HS-27A (cell line): ENCODE measurements around the gene MAST2.
"Not testable (repeated sequence)": the region's sequence is repeated elsewhere in the genome, so short reads cannot be mapped to it uniquely, and the experiment has no call there.

Experiments used
- DNase-seq: peaks from one replicate; pipeline ENCODE4 v3.0.0-alpha.2; 2012; ENCODE audit warnings: low read depth, missing footprints

MAST2 gene

DNA sequence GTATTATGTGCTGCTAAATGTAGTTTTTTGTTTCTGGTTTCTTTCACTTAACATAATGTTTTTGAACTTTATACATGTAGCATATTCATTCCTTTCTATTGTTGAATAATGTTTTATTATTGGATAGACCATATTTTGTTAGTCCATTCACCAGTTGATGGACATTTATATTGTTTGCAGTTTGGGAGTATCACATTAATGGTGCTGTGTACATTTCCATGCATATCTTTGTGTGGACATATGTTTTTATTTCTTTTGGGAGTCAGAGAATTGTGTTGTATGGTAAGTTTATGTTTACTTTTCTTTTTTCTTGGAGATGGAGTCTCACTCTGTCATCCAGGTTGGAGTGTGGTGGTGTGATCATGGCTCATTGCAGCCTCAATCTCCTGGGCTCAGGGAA lies 134.6 kb downstream of the MAST2 start:
- DNase-seq: no peak

DNA sequence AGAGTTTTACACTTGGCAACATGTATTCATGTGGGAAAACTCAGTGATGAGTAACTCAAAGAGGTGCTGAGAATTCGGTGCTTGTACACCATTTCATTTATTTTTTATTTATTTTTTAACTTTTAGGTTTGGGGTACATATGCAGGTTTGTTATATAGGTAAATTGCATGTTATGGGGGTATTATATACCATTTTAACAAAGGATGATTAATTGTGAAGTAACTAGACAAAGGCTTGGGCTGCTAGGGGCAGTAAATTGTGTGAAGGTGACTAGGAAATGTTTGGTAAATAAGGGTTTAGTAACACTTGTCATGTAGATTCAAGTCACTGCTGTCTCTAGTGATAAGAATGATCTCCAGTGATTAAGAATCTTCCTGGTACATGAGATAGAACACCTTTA lies 139.0 kb downstream of the MAST2 start:
- no peak for DNase-seq

DNA sequence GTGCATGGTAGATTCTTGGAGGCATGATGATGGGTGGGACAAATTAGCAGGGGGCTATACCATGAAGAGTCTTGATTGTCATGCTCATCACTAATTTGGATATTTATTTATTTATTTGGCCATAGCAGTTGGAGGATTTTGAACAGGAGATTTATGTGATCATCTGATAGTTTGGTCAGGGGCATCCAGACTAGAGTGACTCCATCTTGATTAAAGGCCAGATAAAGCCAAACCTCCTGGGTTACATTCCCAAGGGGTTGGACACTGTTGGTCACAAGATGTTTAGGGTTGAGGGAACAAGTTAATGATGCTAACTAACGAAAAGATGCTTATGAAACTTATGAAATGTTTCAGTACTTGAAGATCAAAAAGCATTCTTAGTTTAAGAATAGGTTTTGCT lies 139.8 kb downstream of the MAST2 start:
- DNase-seq: no peak

DNA sequence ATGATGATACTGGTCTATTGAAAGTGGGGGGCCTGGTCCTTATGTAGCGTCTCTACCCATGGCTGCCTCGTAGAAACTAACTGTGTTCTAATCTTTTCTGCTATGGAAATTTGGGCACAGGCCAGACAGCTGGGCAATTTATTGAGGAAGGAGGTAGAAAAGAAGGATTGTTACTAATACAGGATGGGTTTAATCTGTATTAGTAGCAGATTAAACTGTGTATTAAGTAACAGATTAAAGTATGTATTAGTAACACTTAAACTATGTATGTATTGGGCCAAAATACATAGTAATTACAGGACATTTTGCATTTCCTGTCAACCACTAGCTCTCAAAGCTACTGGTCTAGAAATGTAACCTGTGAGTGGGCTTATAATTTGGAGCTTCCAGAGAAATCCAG lies 142.0 kb downstream of the MAST2 start:
- no peak for DNase-seq

DNA sequence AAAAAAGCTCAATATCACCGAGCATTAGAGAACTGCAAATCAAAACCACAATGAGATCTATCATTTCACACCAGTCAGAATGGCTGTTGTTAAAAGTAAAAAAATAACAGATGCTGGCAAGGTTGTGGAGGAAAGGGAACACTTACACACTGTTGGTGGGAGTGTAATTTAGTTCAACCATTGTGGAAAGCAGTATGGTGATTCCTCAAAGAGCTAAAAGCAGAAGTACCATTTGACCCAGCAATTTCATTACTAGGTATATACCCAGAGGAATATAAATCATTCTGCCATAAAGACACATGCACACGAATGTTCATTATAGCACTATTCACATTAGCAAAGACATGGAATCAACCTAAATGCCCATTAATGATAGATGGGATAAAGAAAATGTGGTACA lies 146.1 kb downstream of the MAST2 start:
- DNase-seq: not testable (repeated sequence)

DNA sequence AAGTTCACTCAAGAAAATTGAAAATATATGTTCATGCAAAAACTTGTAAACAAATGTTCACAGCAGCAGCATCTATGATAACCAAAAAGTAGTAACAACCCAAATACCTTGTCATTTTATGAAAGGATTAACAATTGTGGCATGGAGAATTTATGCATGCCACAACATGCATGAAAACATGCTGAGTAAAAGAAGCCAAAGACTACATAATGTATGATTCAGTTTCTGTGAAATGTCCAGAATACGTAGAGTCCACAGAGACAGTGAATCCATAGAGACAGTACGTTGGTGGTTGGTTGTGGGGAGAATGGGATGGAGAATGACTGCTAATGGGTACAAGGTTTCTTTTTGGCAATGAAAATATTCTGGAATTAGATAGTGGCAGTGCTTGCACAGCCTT lies 148.7 kb downstream of the MAST2 start:
- DNase-seq: no peak

DNA sequence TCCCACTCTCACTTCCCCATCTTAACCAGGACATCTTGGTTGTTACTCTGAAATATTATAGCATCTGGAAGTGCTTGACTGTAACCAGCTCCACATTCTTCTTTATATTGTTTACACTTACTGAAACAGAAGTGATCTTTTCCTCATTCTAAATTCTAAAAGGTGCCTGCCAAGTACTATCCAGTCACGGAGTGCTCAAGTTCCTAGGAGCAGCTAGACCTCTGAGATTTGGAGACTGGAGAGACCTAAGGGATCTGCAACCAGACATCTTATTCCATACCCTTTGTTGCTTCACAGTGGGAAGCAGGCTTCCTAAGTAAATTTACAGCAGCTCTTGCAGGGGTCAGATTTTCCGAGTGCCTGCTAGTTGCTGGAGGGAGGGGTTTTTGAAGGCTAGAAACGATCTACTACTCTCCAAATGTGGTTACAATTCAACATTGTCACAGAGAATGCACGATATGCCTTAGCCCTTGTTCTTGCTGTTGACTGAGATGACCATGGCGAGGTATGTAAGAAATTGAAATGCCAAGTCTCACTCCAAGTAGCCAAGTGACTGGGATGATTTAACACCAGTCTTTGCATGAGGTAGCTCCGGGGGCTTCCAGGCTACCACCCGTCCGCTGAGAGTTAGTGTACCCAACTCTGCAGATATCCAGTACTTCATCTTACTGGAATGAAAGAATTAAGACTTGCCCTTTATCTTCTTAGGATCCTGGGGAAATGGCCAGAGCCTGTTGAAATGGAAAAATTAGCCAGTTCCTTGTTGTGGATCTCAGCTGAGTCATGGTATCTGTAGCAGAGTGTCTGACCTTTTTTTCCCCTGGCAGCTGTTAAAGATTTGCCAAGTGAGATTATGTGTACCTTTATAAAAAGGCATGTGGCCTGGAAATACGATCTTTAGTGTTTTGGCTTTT lies 150.8 kb downstream of the MAST2 start:
- no peak for DNase-seq

DNA sequence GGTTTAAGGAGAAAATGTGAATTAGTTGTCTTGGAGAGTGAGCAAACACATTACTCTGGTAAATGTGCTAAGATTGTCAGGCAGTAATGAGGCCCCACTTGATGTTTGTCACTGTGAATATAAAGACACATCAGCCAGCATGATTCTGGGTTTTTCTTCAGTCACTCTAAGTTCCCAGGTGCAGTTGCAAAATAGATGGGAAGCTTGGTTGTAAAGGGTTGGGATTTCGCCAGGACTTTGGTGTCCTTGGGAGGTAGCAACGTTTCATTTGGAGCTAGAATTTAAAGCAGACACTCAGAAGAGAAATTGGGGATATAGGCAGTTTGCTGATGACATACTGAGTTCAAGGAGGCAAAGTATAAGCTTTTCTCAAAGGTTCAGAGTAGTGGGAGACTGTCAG lies 154.3 kb downstream of the MAST2 start:
- no peak for DNase-seq

DNA sequence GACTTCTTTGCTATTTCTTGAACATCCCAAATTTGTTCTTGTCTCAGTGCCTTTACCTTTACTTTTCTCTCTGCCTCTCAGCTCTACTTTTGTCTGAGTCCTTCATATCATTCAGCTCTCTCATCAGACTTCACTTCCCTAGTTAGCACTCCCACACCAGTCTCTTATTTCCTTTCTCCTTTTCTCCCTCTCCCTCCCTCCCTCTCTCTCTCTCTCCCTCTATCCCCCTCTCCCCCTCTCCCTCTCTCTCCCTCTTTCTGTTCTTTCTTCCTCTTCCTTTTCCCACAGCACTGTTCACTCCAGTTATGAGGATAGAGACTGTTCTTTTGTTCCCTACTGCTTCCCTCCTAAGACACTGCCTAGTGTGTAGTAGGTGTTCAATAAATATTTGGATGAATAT lies 154.9 kb downstream of the MAST2 start:
- no peak for DNase-seq

DNA sequence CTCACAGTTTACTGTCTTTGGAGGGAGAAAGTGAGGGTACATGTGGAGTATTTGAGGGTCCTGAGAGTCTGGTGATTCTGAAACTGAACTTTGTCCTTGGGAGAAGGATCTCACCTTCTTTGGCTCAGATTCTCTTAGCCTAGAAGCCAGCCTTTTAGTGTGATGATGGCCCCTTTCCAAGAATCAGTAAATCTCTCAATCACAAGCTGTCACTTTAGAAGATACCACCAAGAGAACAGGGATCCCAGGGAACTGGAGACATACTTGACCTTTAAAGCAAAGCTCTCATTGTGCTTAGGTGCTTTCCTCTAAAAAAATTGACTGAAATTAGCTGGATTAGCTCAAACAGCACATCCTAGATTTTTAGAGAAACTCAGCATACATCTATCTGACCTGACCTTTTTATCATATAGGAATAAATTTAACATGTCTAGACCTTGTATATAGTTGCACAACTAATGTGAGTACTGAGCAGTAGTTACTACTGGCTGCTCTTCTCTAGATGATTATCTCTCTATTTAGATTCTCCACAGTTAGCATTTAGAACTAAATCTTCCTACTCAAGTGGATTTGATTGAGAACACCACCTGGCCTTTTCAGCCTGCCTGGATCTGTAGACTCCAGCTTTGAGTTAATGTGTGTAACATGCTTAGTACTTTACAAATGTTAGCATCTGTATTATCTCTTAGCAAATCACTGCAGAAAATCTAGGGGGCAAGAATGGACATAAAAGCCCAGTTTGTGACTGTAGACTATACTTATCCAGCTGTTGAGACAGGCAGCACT lies 157.7 kb downstream of the MAST2 start:
- DNase-seq: no peak

DNA sequence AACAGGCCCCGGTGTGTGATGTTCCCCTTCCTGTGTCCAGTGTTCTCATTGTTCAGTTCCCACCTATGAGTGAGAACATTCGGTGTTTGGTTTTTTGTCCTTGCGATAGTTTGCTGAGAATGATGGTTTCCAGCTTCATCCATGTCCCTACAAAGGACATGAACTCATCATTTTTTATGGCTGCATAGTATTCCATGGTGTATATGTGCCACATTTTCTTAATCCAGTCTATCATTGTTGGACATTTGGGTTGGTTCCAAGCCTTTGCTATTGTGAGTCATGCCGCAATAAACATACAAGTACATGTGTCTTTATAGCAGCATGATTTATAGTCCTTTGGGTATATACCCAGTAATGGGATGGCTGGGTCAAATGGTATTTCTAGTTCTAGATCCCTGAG lies 158.5 kb downstream of the MAST2 start:
- not testable (repeated sequence) for DNase-seq

DNA sequence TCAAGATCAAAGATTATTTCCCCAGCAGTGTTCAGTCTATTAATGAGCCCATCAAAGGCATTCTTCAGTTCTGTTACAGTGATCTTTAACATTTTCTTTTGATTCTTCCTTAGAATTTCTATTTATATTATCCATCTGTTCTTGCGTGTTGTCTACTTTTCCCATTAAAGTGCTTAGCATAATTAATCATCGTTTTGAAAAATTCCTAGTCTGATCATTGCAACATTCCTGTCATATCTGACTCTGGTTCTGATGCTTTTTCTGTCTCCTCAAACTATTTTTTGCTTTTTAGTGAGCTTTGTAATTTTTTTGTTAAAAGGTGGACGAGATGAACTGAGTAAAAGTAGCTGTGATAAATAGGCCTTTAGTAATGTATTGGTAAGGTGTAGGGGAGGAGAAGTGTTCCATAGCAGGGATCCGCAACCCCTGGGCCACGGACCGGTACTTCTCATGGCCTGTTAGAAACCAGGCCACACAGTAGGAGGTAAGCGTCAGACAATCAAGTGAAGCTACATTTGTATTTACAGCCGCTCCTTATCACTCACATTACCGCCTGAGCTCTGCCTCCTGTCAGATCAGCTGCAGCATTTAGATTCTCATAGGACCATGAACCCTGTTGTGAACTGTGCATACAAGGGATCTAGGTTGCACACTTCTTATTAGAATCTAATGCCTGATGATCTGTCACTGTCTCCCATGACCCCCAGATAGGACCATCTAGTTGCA lies 165.7 kb downstream of the MAST2 start:
- no peak for DNase-seq

DNA sequence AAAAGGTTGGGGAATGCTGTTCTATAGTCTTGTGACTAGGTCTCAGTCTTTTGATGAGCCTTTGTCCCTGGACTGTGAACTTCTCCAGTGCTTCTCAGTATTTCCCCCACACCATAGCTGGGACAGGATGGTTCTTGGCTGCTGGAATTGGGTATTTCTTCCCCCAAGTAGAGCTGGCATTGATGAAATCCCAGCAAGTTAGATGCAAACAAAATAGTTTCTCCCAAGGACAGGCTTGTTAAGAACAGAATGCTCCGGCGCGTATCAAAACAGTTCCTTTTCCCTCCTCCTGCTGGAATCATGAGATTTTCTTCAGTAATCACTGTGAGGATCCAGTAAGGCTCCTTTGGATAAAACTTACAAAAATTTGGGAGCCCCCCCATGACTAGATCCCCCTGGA lies 166.5 kb downstream of the MAST2 start:
- DNase-seq: no peak

DNA sequence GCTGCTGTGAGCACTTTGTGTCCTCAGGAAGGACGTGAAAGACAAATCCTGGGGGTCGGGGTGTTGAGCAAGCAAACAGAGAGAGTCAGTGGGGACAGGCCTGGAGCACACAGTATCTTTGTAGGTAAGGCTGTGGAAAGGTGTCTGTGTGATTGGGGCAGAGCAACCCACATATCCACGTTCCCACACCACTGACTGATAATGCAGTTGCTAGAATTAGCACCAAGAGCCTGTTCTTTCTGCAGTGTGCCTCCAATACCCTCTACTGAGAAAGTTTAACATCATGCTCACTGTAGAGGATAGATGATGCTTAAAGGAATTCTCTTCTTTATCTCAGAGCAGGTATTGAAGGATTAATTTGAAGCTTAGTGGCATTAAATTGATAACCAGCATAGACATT lies 167.9 kb downstream of the MAST2 start:
- DNase-seq: no peak

DNA sequence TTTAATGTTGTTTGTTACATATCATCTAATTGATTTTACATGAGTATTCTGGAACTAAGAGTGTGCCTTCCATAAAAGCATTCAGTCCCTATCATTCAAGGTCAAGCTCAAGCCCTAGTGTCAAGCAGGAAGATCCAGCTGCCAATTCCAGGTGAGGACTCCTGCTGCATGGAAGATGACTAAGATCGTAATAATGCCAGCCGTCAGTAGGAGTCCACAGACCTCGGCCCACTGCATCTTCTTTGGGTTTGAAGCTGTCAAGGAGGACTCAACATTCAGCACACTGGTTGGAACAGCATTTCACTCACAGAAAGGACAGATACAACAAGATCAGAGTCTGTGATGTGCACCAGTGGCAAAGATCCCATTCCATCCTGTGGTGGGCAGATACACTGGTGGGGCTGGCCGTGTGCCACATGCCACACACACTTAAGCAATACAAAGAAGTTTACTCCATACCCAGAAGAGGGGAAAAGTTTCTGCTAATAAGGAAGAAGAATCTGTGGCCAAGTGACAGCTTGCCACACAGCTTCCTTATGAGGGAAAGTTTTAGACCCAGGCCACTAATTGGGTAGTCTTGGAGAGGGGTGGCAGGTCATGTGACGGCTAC lies 168.6 kb downstream of the MAST2 start:
- DNase-seq: no peak

DNA sequence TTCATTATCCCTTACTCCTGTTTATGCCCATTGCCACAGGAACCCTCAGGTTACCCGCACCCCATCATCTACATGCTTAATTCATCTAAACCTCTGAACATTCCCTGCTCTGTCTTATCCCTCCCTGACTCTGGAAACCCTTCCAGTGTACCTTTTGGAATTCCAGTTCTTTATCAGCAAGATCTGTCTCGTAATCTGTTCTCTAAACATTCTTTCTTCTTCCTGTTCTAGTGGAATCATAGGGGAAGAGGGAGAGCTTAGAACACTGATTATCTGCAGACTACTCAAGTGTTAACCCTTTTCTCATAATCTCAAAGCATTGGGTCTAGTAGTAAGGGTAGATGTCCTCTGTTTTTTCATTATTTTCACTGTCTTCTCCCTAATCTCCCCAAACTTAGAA lies 169.2 kb downstream of the MAST2 start:
- DNase-seq: no peak

DNA sequence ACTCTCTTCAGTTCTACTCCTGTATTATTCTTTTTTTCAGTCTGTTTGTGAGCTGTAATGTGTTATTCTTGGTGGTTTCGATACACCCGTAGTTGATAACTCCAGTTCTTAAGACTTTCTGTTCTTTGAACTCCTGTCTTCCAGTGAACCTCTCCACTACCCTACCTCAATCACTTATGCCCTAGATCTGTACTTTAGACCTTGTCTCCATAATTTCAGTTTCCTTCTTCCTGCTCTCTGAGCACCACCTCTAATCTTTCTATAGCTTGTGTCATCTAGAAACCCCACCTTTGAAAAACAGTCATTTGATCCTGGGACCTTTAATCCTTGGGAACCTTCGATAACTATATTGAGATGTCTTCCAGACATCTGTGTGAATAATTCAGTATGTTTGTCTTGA lies 169.7 kb downstream of the MAST2 start:
- DNase-seq: no peak

DNA sequence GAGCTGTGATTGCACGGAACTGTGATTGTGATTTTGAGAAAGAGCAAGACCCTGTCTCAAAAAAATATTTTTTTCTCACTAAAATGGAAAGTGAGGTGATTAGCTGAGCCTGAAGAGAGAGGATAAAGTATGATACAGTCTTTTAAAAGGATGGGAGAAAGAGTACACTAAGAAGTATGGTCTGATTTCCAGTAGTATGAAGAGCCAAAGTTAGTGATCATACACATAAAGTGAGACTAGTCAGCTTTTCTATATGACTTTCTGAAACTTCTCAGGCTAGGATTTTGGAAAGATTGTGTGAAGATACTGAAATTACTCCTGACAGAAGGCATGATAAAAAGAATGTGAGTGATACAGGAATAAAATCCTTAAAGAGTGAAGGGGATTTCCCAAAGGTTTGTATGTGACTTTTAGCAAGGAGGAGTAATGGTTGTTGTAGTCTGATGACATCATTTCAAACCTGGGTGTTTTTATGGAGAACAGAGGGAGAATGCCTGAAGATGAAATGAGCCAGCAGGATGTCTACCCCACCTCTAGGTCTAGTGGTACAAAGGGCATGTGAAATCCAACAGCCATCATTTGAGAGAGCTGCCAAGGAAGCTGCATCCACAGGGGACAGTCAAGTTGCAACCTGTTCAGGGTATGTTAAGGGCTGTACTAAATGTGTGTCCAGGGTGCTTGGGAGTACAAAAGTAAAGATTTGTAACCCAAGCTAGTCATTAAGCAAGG lies 171.3 kb downstream of the MAST2 start:
- no peak for DNase-seq

DNA sequence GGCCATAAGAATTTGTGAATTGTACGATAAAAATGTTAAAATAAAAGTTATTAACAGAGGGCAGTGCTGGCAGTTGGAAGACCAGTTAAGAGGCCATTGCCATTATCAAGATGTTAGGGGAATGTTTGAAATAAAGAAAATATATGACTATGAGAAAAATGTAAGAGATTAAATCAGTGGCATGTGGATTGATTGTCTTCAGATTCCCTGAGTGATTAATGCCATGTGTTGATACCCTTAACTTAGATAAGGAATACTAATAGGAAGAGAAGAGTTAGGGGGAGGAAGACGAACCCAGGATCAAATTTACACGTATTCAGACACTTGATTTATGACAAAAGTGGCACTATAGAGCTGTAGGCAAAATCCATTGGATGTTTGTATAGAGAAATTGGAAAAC lies 173.2 kb downstream of the MAST2 start:
- DNase-seq: no peak

DNA sequence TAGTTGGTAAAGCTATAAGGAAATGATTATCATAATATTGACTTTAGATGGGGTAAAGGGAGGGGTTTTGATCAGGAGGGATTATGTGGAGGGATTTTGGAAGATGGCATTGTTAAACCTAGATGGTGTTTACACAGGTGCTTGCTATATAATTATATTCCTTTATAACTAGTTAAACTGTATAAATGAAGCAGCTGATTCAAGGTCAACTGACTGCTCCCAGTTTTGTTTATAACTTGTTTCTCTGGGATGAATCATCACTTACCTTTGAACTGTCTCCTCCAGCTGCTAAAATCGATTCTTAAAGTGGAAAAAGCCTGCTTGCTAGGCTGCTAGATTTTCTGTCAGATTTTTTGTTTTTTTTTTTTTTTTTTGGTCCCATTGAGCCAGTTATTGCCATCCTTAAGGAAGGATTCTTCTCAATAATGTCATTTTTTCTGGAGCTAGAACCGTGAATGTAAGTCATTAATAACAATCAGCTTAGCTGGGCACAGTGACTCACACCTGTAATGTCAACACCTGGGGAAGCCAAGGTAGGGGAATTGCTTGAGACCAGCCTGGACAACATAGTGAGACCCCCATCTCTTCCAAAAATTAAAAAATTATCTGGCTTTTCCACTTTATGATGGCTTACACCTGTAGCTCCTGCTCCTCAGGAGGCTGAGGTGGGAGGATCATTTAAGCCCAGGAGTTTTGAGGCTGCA lies 175.8 kb downstream of the MAST2 start:
- DNase-seq: no peak

DNA sequence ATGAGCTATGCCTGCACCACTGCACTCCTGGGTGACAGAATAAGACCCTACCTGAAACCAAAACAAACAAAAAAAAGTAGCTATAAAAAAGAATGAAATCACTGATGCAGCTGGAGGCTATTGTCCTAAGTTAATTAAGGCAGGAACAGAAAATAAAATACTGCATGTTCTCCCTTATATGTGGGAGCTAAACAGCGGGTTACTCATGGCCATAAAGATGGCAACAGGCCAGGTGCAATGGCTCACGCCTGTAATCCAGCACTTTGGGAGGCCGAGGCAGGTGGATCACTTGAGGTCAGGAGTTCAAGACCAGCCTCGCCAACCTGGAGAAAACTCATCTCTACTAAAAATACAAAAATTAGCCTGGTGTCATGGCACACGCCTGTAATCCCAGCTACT lies 176.4 kb downstream of the MAST2 start:
- no peak for DNase-seq
